PC-9 (cell line): ENCODE data around the gene GPRIN1.

Source experiments
- CTCF ChIP-seq: fragments of 200-600 bp; sonication (generic); conservative IDR thresholded peaks from 2 replicates; pipeline ENCODE4 v1.6.1; 2017; ENCODE audit warnings: mixed run types, antibody characterized with exemption, mild to moderate bottlenecking, moderate library complexity
- EZH2 ChIP-seq: fragments of 200-600 bp; sonication (generic); IDR thresholded peaks from 2 replicates; pipeline ENCODE4 v1.8.0; 2017; ENCODE audit warnings: antibody characterized with exemption, low read depth

- TF ChIP-seq CTCF (no peak), EZH2 (no peak)
Observed at GRCh38 chr5:176630681-176631222, 20.8 kb upstream of the GPRIN1 start.
